Measurements from ENCODE around the gene NINL. TPM values are rescaled to one million over a fixed set of nuclear protein-coding genes. Genes with fewer than 3 reads are reported as not detected.

Gene NINL
- total and polyA plus RNA-seq, 2 of the 8 experiments (the other 6 are each of a cell fraction or from before 2014, with no cell fraction given), result 15.3 to 30.0 TPM

DNA sequence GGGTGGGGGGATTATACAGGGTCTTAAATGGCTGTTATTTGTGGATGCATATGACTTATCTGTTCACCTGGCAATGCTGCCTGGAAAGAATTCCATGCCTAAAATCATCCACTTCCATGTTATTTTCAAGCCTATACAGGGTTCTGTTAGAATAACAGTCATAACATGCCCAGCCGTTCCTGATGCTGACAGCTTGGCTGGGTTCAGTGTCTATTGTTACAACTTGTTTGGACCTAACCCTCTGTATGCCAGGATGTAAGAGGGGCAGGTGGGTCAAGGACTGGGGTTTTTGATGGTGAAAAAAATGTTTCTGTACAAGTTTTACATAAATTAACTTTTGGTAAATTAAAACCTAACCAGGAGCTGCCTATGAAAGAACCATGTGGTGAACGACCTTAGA, 98.0 kb downstream of the NINL start (continued):
- no peak for TF ChIP-seq RAD21 (IDR thresholded peaks at IDR 0.05 in 1 of 2, conservative IDR thresholded peaks at IDR 0.05 in 1 of 2; ENCODE audit: low read depth in 2 of 2, low read length in 2 of 2)
- no peak for TF ChIP-seq KDM5A (IDR thresholded peaks at IDR 0.05; ENCODE audit: low read length)
- TF ChIP-seq SAP30 (IDR thresholded peaks at IDR 0.05; ENCODE audit: insufficient read depth, insufficient replicate concordance, low read length), result no peak
- no peak for TF ChIP-seq POLR2A (IDR thresholded peaks at IDR 0.05; ENCODE audit: control extremely low read depth in 1 of 2, low read depth in 2 of 2, low read length in 2 of 2)
